K562 (cell line): Measurements from ENCODE around the gene CPTP. TPM values are rescaled to one million over a fixed set of nuclear protein-coding genes. Genes with fewer than 3 reads are reported as not detected.
A peak's percentile ranks its signal among the peaks of the same experiment; 100 is the strongest.

Experiments used
- ATAC-seq: fragments of 200-7000 bp; cut with Tn5 transposase; 3 replicates; pipeline ENCODE4 v1.9.1; 2020; ENCODE audit warnings: moderate library complexity
- BruUV-seq: library from RNA; stranded (reverse); fragments of 400-500 nt; replicated peaks from 2 replicates; lab custom pipeline; 2021; lab: Mats Ljungman, UMichigan
- CTCF ChIA-PET: fragments of 300-600 bp; formaldehyde crosslinking; extraction: SDS; loops from one replicate; lab custom pipeline; 2021; ENCODE audit warnings: low intra/inter-chr PET ratio; lab: Yijun Ruan, JAX
- POLR2A ChIA-PET: fragments of 300-600, 350-650 bp; sonication (Branson Sonifier 250); formaldehyde crosslinking; extraction: SDS; loops from one replicate; lab custom pipeline; 2021; ENCODE audit warnings: antibody characterized with exemption, inconsistent platforms; lab: Yijun Ruan, JAX
- DNase-seq, 4 experiments: peaks; one replicate each; pipeline versions ENCODE4 v3.0.0 to v3.0.0-alpha.2; 2011 to 2018; ENCODE audit warnings: low spot score in 3 of 4, mixed read lengths in 3 of 4; ENCODE audit errors: extremely low read depth in 1 of 4
- FAIRE-seq: peaks from 2 replicates; lab custom pipeline; 2011; peaks lifted over from hg19 to GRCh38; lab: Jason Lieb, UNC
- H2AFZ ChIP-seq: 2 replicates; pipeline ENCODE4 v1.6.0; 2011; ENCODE audit warnings: low read depth, low read length, control low read depth, inconsistent platforms
- H3K27ac ChIP-seq: fragments of 200-600 bp; 3 replicates; pipeline ENCODE4 v1.8.0; 2011; ENCODE audit warnings: low read depth, mild to moderate bottlenecking, control low read depth, inconsistent platforms, low read length, moderate library complexity, mixed read lengths; ENCODE audit errors: extremely low read depth
- H3K27me3 ChIP-seq, 2 experiments: fragments of 300-600 bp in 1 of 2; 2 replicates in 1 of 2; 3 replicates in 1 of 2; pipeline versions ENCODE4 v1.6.0 to v1.8.0; 2011; ENCODE audit warnings: inconsistent platforms in 2 of 2, low read length in 2 of 2, mild to moderate bottlenecking in 1 of 2, mixed read lengths in 1 of 2, moderate library complexity in 1 of 2; ENCODE audit not compliant: control insufficient read depth in 2 of 2, insufficient read depth in 2 of 2
- H3K36me3 ChIP-seq: fragments of 300-600 bp; 3 replicates; pipeline ENCODE4 v1.8.0; 2011; ENCODE audit warnings: mild to moderate bottlenecking, low read length, inconsistent platforms; ENCODE audit not compliant: control insufficient read depth, insufficient read depth
- H3K4me1 ChIP-seq, 2 experiments: fragments of 200-600 bp in 1 of 2; replicated peaks in 1 of 2; 2 replicates in 1 of 2; 3 replicates in 1 of 2; pipeline versions ENCODE4 v1.5.1 to v1.8.0; 2011; ENCODE audit warnings: inconsistent platforms in 2 of 2, low read length in 2 of 2, mild to moderate bottlenecking in 1 of 2, mixed read lengths in 1 of 2, moderate library complexity in 1 of 2; ENCODE audit not compliant: control insufficient read depth in 2 of 2, insufficient read depth in 2 of 2
- H3K4me2 ChIP-seq: 2 replicates; pipeline ENCODE4 v1.6.1; 2011; ENCODE audit warnings: low read length, control low read depth, inconsistent platforms, mixed read lengths; ENCODE audit not compliant: insufficient read depth
- H3K4me3 ChIP-seq: fragments of 200-600 bp; sonication (generic), shearing (Covaris generic); 2 replicates; pipeline ENCODE4 v1.5.1; 2016; ENCODE audit warnings: control low read depth, inconsistent platforms
- H3K79me2 ChIP-seq: fragments of 200-600 bp; 3 replicates; pipeline ENCODE4 v1.8.0; 2011; ENCODE audit warnings: low read length, inconsistent platforms; ENCODE audit not compliant: control insufficient read depth, insufficient read depth
- H3K9ac ChIP-seq, 2 experiments: 2 replicates each; pipeline versions ENCODE4 v1.6.0 to v1.6.1; 2011; ENCODE audit warnings: low read depth in 2 of 2, low read length in 2 of 2, control low read depth in 1 of 2, inconsistent platforms in 1 of 2, mild to moderate bottlenecking in 1 of 2, mixed read lengths in 1 of 2; ENCODE audit not compliant: insufficient read depth in 1 of 2
- H3K9me1 ChIP-seq: one replicate; pipeline ENCODE4 v1.6.0; 2011; ENCODE audit warnings: inconsistent platforms, mild to moderate bottlenecking, low read length, moderate library complexity; ENCODE audit not compliant: control insufficient read depth, insufficient read depth
- H3K9me3 ChIP-seq: replicated peaks from 2 replicates; pipeline ENCODE4 v1.5.1; 2011; ENCODE audit warnings: low read depth, low read length, inconsistent platforms; ENCODE audit not compliant: control insufficient read depth, insufficient read depth
- H4K20me1 ChIP-seq: replicated peaks from 2 replicates; pipeline ENCODE4 v1.6.1; 2011; ENCODE audit warnings: low read length, inconsistent platforms, mixed read lengths; ENCODE audit not compliant: control insufficient read depth, insufficient read depth
- ATF4 ChIP-seq: fragments of 450-650 bp; formaldehyde crosslinking; IDR thresholded peaks from 2 replicates; pipeline ENCODE4 v1.4.0; 2022; ENCODE audit warnings: mild to moderate bottlenecking, moderate library complexity
- DIDO1 ChIP-seq: fragments of 450-650 bp; IDR thresholded peaks from 2 replicates; pipeline ENCODE4 v1.6.1; 2016; ENCODE audit warnings: low read depth, missing biosample characterization, missing genetic modification characterization
- FOSL1 ChIP-seq: fragments of 200-800 bp; sonication (Bioruptor generic); conservative IDR thresholded peaks from 2 replicates; pipeline ENCODE4 v1.6.1; 2016; ENCODE audit warnings: missing genetic modification characterization, missing compliant biosample characterization
- HMGN3 ChIP-seq: IDR thresholded peaks from 2 replicates; pipeline ENCODE4 v1.6.1; 2011; ENCODE audit warnings: borderline replicate concordance, low read depth, mild to moderate bottlenecking, mixed read lengths, low read length; ENCODE audit not compliant: insufficient read length; ENCODE audit errors: extremely low read depth
- KDM2B ChIP-seq: fragments of 250-450 bp; sonication (Bioruptor Pico); IDR thresholded peaks from 2 replicates; pipeline ENCODE4 v1.8.0; 2021; ENCODE audit warnings: mild to moderate bottlenecking, moderate library complexity
- LARP7 ChIP-seq: fragments of 450-650 bp; IDR thresholded peaks from 2 replicates; pipeline ENCODE4 v1.6.1; 2016
- MITF ChIP-seq: IDR thresholded peaks from 2 replicates; pipeline ENCODE4 v1.6.1; 2014; ENCODE audit warnings: antibody characterized with exemption
- RBFOX2 ChIP-seq: fragments of 200-400 bp; formaldehyde crosslinking; IDR thresholded peaks from 2 replicates; pipeline ENCODE4 v1.6.1; 2017; ENCODE audit warnings: low read depth, mild to moderate bottlenecking, low read length, moderate library complexity
- STAG1 ChIP-seq: sonication (generic); formaldehyde crosslinking; IDR thresholded peaks from 2 replicates; pipeline ENCODE4 v1.5.0; 2020; ENCODE audit warnings: missing genetic modification reagents, borderline replicate concordance
- ZFP36 ChIP-seq: fragments of 150-350 bp; IDR thresholded peaks from 2 replicates; pipeline ENCODE4 v1.6.1; 2018; ENCODE audit warnings: low read length, low read depth; ENCODE audit not compliant: partially characterized antibody
- ZKSCAN8 ChIP-seq: fragments of 200-800 bp; sonication (Bioruptor generic); IDR thresholded peaks from 2 replicates; pipeline ENCODE4 v1.6.1; 2016; ENCODE audit warnings: missing genetic modification characterization, missing compliant biosample characterization
- ZNF316 ChIP-seq: fragments of 450-650 bp; IDR thresholded peaks from 2 replicates; pipeline ENCODE4 v1.6.1; 2016
- ZNF436 ChIP-seq: fragments of 250-450, 450-650 bp; sonication (Bioruptor Pico); formaldehyde crosslinking; IDR thresholded peaks from 2 replicates; pipeline ENCODE4 v1.7.0; 2020; ENCODE audit warnings: mild to moderate bottlenecking
- WGBS: fragments of 100-300 bp; shearing (Covaris generic); methylation state at CpG from one replicate; pipeline ENCODE4 v1.1.6; 2016; ENCODE audit warnings: low coverage, mixed read lengths; ENCODE audit not compliant: insufficient coverage; ENCODE audit errors: missing lambda C conversion rate; 5-methylcytosine and 5-hydroxymethylcytosine counted together
- in situ Hi-C: fragments of 300-500 bp; cut with MboI; formaldehyde crosslinking; loops from 4 replicates; pipeline ENCODE4 v1.15.0; 2018; ENCODE audit warnings: inconsistent platforms, mixed read lengths
- intact Hi-C: fragments of 100-400 bp; cut with micrococcal nuclease; formaldehyde crosslinking; loops from 2 replicates; pipeline ENCODE4 v1.14.2; 2022
- polyA plus RNA-seq, 8 experiments: library from polyadenylated mRNA; depleted of rRNA in 4 of 8; stranded (reverse) in 5 of 8; unstranded in 3 of 8; fragments of >200 nt; fragmentation: Nextera tagmentation in 2 of 8; fragmentation: Illumina TruSeq in 1 of 8; extraction: Ambion mirVana in 2 of 8; extraction: Trizol in 1 of 8; gene quantifications; 2 replicates each; pipeline versions ENCODE4 v1.2.1 to v1.2.3, GENCODE V29; 2011 to 2014; ENCODE audit warnings: inconsistent platforms in 1 of 8, missing spikeins in 1 of 8
- total RNA-seq, 7 experiments: library from RNA; depleted of rRNA in 6 of 7; stranded (reverse); fragments of >200 nt in 6 of 7; fragmentation: Illumina TruSeq in 2 of 7; extraction: Trizol in 2 of 7; gene quantifications; 2 replicates each; pipeline versions ENCODE4 v1.2.1 to v1.2.3, GENCODE V29; 2011 to 2021; ENCODE audit warnings: low replicate concordance in 1 of 7
- TF ChIP-seq, protein P1 (sequence below): fragments of 250-450 bp; sonication (Bioruptor Pico); IDR thresholded peaks from 2 replicates; pipeline ENCODE4 v1.4.0; 2020; ENCODE audit warnings: mild to moderate bottlenecking, moderate library complexity
- TF ChIP-seq, protein P2 (sequence below): IDR thresholded peaks from 3 replicates; pipeline ENCODE4 v1.6.1; 2011; ENCODE audit warnings: borderline replicate concordance, mild to moderate bottlenecking; ENCODE audit not compliant: insufficient read length, insufficient read depth
- TF ChIP-seq, protein P3 (sequence below): sonication (generic); formaldehyde crosslinking; IDR thresholded peaks from 2 replicates; pipeline ENCODE4 v1.9.0; 2022; ENCODE audit warnings: mild to moderate bottlenecking, missing genetic modification reagents

The CPTP gene
- total and polyA plus RNA-seq, 9 of the 15 experiments (the other 6 are each of a cell fraction or from before 2014, with no cell fraction given): 0.11 to 25.8 (median 3.5) TPM

DNA sequence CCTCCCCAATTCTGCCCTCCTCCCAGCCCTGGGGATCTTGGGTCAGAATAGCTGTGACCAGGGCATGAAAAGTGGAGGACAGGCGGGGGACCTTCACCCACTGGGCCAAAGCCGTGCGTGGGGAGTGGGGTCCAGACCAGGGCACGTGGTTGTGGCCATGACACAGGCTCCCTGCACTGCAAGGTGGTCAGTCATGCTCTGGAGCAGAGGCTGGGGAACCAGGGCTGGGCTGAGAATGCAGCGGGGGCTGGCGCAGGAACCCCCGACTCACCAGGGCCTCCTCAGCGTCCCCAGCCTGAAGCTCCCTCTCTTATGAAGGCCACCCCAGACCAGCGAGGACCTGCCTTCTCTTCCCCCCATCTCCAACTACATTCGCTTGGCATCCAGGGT is 21.9 kb downstream of the CPTP start:
- ChIA-PET CTCF (no interaction called here), POLR2A (interaction anchor here (1.3 to 4.8 kb wide), 5 partner anchors 9 to 29 kb away, joined by 6 to 22 read pairs (median 8); partner anchors contain the start of gene AURKAIP1)
- in situ Hi-C loops (no loop called here), intact Hi-C loops (no loop called here)
- no peak overlapping the region; the same call in 1 of the 2 replicates for H3K4me3 ChIP-seq
- peaks cover 36% of the 10 kb centered on the region; the same call in 1 of the 3 replicates for H3K36me3 ChIP-seq
- no peak for TF ChIP-seq STAG1 (CRISPR knock-in tag)
- no peak for TF ChIP-seq FOSL1 (tag)
- no peak for TF ChIP-seq ZKSCAN8 (CRISPR knock-in tag)
- no peak for TF ChIP-seq HMGN3
- no peak for TF ChIP-seq MITF
- TF ChIP-seq, protein P1, sequence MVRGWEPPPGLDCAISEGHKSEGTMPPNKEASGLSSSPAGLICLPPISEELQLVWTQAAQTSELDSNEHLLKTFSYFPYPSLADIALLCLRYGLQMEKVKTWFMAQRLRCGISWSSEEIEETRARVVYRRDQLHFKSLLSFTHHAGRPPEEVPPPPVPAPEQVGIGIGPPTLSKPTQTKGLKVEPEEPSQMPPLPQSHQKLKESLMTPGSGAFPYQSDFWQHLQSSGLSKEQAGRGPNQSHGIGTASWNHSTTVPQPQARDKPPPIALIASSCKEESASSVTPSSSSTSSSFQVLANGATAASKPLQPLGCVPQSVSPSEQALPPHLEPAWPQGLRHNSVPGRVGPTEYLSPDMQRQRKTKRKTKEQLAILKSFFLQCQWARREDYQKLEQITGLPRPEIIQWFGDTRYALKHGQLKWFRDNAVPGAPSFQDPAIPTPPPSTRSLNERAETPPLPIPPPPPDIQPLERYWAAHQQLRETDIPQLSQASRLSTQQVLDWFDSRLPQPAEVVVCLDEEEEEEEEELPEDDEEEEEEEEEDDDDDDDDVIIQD (CRISPR knock-in tag): no peak
- TF ChIP-seq RBFOX2: 0 out of 2 replicates have a peak, but pooled peaks have one; percentile 5
- no peak for TF ChIP-seq ATF4 (CRISPR knock-in tag)
- TF ChIP-seq, protein P2, sequence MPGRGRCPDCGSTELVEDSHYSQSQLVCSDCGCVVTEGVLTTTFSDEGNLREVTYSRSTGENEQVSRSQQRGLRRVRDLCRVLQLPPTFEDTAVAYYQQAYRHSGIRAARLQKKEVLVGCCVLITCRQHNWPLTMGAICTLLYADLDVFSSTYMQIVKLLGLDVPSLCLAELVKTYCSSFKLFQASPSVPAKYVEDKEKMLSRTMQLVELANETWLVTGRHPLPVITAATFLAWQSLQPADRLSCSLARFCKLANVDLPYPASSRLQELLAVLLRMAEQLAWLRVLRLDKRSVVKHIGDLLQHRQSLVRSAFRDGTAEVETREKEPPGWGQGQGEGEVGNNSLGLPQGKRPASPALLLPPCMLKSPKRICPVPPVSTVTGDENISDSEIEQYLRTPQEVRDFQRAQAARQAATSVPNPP: no peak
- TF ChIP-seq ZNF316: no peak
- TF ChIP-seq LARP7: no peak
- no peak for TF ChIP-seq KDM2B (CRISPR knock-in tag)
- TF ChIP-seq, protein P3, sequence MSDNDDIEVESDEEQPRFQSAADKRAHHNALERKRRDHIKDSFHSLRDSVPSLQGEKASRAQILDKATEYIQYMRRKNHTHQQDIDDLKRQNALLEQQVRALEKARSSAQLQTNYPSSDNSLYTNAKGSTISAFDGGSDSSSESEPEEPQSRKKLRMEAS (CRISPR knock-in tag): 0 out of 2 replicates have a peak, but pooled peaks have one; percentile 7
- TF ChIP-seq ZNF436 (CRISPR knock-in tag): no peak
- no peak for TF ChIP-seq DIDO1
- no peak for TF ChIP-seq ZFP36
- DNase-seq: no peak
- H4K20me1 ChIP-seq: peaks cover 37% of the 10 kb centered on the region
- H3K4me1 ChIP-seq: peaks cover 11 to 82% of the 10 kb centered on the region in 2 experiments; a peak in 3 of 5 replicates
- 93% methylated on average over 10 of the region's 10 CpGs for WGBS
- TSS peak; percentile 62 for BruUV-seq
- peaks cover 65% of the 10 kb centered on the region for H3K79me2 ChIP-seq
- H3K27me3 ChIP-seq: no peaks in the 10 kb centered on the region
- no peak for FAIRE-seq
- H3K9ac ChIP-seq: peak overlapping the region in 1 of 2 experiments; percentile 98; a peak in 2 of 4 replicates
- peaks cover 8% of the 10 kb centered on the region for H3K9me1 ChIP-seq
- no peak overlapping the region; the same call in 2 of the 3 replicates for H3K27ac ChIP-seq
- no peak overlapping the region for H2AFZ ChIP-seq
- H3K9me3 ChIP-seq: no peaks in the 10 kb centered on the region
- H3K4me2 ChIP-seq: peak overlapping the region; percentile 91; the same call in 1 of the 2 replicates
- ATAC-seq: no peak
